GM23338 (cell line): ENCODE measurements around the gene HTR1B. TPM values are rescaled to one million over a fixed set of nuclear protein-coding genes. Genes with fewer than 3 reads are reported as not detected.

Experiments used
- ATAC-seq: fragments of 200-7000 bp; cut with Tn5 transposase; 3 replicates; pipeline ENCODE4 v1.9.1; 2020
- DNase-seq: peaks from one replicate; pipeline ENCODE4 v3.0.0-alpha.2; 2015; ENCODE audit warnings: low spot score
- H2AFZ ChIP-seq: fragments of 200-600 bp; sonication (generic); 2 replicates; pipeline ENCODE4 v1.8.0; 2016; ENCODE audit warnings: antibody characterized with exemption, mild to moderate bottlenecking, moderate library complexity
- H3F3A ChIP-seq: fragments of 200-600 bp; sonication (generic); replicated peaks from 2 replicates; pipeline ENCODE4 v1.8.0; 2017; ENCODE audit warnings: antibody characterized with exemption, mixed run types, low read depth
- H3K27ac ChIP-seq: fragments of 200-600 bp; sonication (generic); 2 replicates; pipeline ENCODE4 v1.6.1; 2016; ENCODE audit warnings: low read depth
- H3K27me3 ChIP-seq: fragments of 200-600 bp; sonication (generic); 2 replicates; pipeline ENCODE4 v1.8.0; 2016; ENCODE audit warnings: mild to moderate bottlenecking, mixed run types, moderate library complexity; ENCODE audit not compliant: insufficient read depth
- H3K36me3 ChIP-seq: fragments of 200-600 bp; sonication (generic); 2 replicates; pipeline ENCODE4 v1.8.0; 2016; ENCODE audit warnings: mild to moderate bottlenecking; ENCODE audit not compliant: insufficient read depth
- H3K4me1 ChIP-seq: fragments of 200-600 bp; sonication (generic); 2 replicates; pipeline ENCODE4 v1.8.0; 2016; ENCODE audit warnings: mild to moderate bottlenecking, moderate library complexity; ENCODE audit not compliant: insufficient read depth
- H3K4me2 ChIP-seq: fragments of 200-600 bp; sonication (generic); 2 replicates; pipeline ENCODE4 v1.7.1; 2017; ENCODE audit warnings: mixed run types
- H3K4me3 ChIP-seq: fragments of 200-600 bp; sonication (generic); 2 replicates; pipeline ENCODE4 v1.6.1; 2016; ENCODE audit warnings: mixed run types
- H3K79me2 ChIP-seq: fragments of 200-600 bp; sonication (generic); replicated peaks from 2 replicates; pipeline ENCODE4 v1.8.0; 2017; ENCODE audit warnings: mild to moderate bottlenecking; ENCODE audit not compliant: insufficient read depth
- H3K9me2 ChIP-seq: fragments of 200-600 bp; sonication (generic); 2 replicates; pipeline ENCODE4 v1.8.0; 2017; ENCODE audit not compliant: insufficient read depth
- H4K20me1 ChIP-seq: fragments of 200-600 bp; sonication (generic); replicated peaks from 2 replicates; pipeline ENCODE4 v1.8.0; 2017; ENCODE audit warnings: mild to moderate bottlenecking; ENCODE audit not compliant: insufficient read depth
- H3K27ac Mint-ChIP-seq: 2 replicates; pipeline ENCODE4 v1.8.0; 2020; ENCODE audit warnings: inconsistent platforms, mild to moderate bottlenecking, moderate library complexity, mixed read lengths
- H3K27me3 Mint-ChIP-seq: 3 replicates; pipeline ENCODE4 v1.8.0; 2022; ENCODE audit warnings: low read depth, mild to moderate bottlenecking, moderate library complexity, mixed read lengths, inconsistent platforms; ENCODE audit not compliant: insufficient read depth, poor library complexity
- H3K36me3 Mint-ChIP-seq: 3 replicates; pipeline ENCODE4 v1.8.0; 2021; ENCODE audit warnings: low read depth, mild to moderate bottlenecking, inconsistent platforms, moderate library complexity, mixed read lengths
- H3K4me1 Mint-ChIP-seq: 3 replicates; pipeline ENCODE4 v1.8.0; 2020; ENCODE audit warnings: mild to moderate bottlenecking, inconsistent platforms, mixed read lengths
- H3K4me3 Mint-ChIP-seq: 3 replicates; pipeline ENCODE4 v1.8.0; 2021; ENCODE audit warnings: moderate library complexity, mild to moderate bottlenecking, inconsistent platforms, mixed read lengths
- H3K9me3 Mint-ChIP-seq: 3 replicates; pipeline ENCODE4 v1.8.0; 2020; ENCODE audit warnings: moderate library complexity, mild to moderate bottlenecking, inconsistent platforms, mixed read lengths
- CREB1 ChIP-seq: fragments of 250-450 bp; sonication (Bioruptor Pico); IDR thresholded peaks from 2 replicates; pipeline ENCODE4 v1.5.0; 2020; ENCODE audit warnings: low read depth, mild to moderate bottlenecking, moderate library complexity
- EZH2phosphoT487 ChIP-seq: fragments of 200-600 bp; sonication (generic); IDR thresholded peaks from one replicate; pipeline ENCODE4 v1.8.1; 2018; ENCODE audit warnings: antibody characterized with exemption; ENCODE audit not compliant: unreplicated experiment
- JUNB ChIP-seq: IDR thresholded peaks from one replicate; pipeline ENCODE4 v1.6.1; 2016; ENCODE audit warnings: antibody characterized with exemption; ENCODE audit not compliant: unreplicated experiment
- NANOG ChIP-seq: IDR thresholded peaks from 2 replicates; pipeline ENCODE4 v1.6.1; 2016; ENCODE audit warnings: antibody characterized with exemption, borderline replicate concordance
- POLR2AphosphoS5 ChIP-seq: IDR thresholded peaks from 2 replicates; pipeline ENCODE4 v1.6.1; 2016; ENCODE audit warnings: antibody characterized with exemption, low read depth
- STAT1 ChIP-seq: IDR thresholded peaks from one replicate; pipeline ENCODE4 v1.6.1; 2016; ENCODE audit warnings: antibody characterized with exemption; ENCODE audit not compliant: unreplicated experiment
- ZNF114 ChIP-seq: fragments of 250-450 bp; sonication (Bioruptor Pico); IDR thresholded peaks from 2 replicates; pipeline ENCODE4 v1.5.0; 2020; ENCODE audit warnings: mild to moderate bottlenecking, moderate library complexity
- polyA plus RNA-seq: library from polyadenylated mRNA; unstranded; fragments of >200 nt; fragmentation: Nextera tagmentation; extraction: Ambion mirVana; gene quantifications from 2 replicates; pipeline ENCODE4 v1.2.1, GENCODE V29; 2016
- total RNA-seq: library from RNA; depleted of rRNA; stranded (reverse); fragments of >200 nt; shearing (Covaris generic); gene quantifications from 2 replicates; pipeline ENCODE4 v1.2.3, GENCODE V29; 2014
- TF ChIP-seq, protein P1 (sequence below): fragments of 250-450 bp; sonication (Bioruptor Pico); IDR thresholded peaks from 2 replicates; pipeline ENCODE4 v1.5.0; 2020; ENCODE audit warnings: mild to moderate bottlenecking, moderate library complexity
- TF ChIP-seq, protein P2 (sequence below): IDR thresholded peaks from 2 replicates; pipeline ENCODE4 v1.6.1; 2016; ENCODE audit warnings: antibody characterized with exemption
- TF ChIP-seq, protein P3 (sequence below), 2 experiments: fragments of 200-600 bp in 1 of 2; sonication (generic) in 1 of 2; conservative IDR thresholded peaks; 2 replicates each; pipeline versions ENCODE4 v1.5.1 to v1.6.1; 2016 to 2017; ENCODE audit warnings: antibody characterized with exemption in 2 of 2, low read depth in 2 of 2, mild to moderate bottlenecking in 2 of 2, moderate library complexity in 1 of 2

Gene HTR1B
- total and polyA plus RNA-seq, 2 experiments from 2014 or later = 0.19 to 0.21 TPM

DNA sequence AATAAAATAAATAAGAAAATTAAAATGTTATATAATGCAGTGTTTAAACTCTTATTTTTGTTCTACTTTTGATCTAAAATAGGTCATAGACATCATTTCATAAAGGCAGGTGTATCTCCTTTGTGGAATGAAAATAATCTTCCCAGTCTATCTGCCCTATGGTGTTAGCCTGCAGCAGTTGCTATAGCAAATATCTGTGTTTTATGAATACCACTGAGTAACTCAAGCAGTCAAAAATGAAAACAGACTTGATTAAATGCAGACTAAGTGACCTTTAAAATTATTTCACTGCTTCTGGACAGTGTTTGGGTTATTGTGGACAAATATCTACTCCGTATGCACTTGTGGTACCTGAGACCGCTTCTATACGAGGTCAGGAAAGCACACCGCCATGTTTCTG is 11.8 kb downstream of the HTR1B start (continued):
- TF ChIP-seq, protein P1, sequence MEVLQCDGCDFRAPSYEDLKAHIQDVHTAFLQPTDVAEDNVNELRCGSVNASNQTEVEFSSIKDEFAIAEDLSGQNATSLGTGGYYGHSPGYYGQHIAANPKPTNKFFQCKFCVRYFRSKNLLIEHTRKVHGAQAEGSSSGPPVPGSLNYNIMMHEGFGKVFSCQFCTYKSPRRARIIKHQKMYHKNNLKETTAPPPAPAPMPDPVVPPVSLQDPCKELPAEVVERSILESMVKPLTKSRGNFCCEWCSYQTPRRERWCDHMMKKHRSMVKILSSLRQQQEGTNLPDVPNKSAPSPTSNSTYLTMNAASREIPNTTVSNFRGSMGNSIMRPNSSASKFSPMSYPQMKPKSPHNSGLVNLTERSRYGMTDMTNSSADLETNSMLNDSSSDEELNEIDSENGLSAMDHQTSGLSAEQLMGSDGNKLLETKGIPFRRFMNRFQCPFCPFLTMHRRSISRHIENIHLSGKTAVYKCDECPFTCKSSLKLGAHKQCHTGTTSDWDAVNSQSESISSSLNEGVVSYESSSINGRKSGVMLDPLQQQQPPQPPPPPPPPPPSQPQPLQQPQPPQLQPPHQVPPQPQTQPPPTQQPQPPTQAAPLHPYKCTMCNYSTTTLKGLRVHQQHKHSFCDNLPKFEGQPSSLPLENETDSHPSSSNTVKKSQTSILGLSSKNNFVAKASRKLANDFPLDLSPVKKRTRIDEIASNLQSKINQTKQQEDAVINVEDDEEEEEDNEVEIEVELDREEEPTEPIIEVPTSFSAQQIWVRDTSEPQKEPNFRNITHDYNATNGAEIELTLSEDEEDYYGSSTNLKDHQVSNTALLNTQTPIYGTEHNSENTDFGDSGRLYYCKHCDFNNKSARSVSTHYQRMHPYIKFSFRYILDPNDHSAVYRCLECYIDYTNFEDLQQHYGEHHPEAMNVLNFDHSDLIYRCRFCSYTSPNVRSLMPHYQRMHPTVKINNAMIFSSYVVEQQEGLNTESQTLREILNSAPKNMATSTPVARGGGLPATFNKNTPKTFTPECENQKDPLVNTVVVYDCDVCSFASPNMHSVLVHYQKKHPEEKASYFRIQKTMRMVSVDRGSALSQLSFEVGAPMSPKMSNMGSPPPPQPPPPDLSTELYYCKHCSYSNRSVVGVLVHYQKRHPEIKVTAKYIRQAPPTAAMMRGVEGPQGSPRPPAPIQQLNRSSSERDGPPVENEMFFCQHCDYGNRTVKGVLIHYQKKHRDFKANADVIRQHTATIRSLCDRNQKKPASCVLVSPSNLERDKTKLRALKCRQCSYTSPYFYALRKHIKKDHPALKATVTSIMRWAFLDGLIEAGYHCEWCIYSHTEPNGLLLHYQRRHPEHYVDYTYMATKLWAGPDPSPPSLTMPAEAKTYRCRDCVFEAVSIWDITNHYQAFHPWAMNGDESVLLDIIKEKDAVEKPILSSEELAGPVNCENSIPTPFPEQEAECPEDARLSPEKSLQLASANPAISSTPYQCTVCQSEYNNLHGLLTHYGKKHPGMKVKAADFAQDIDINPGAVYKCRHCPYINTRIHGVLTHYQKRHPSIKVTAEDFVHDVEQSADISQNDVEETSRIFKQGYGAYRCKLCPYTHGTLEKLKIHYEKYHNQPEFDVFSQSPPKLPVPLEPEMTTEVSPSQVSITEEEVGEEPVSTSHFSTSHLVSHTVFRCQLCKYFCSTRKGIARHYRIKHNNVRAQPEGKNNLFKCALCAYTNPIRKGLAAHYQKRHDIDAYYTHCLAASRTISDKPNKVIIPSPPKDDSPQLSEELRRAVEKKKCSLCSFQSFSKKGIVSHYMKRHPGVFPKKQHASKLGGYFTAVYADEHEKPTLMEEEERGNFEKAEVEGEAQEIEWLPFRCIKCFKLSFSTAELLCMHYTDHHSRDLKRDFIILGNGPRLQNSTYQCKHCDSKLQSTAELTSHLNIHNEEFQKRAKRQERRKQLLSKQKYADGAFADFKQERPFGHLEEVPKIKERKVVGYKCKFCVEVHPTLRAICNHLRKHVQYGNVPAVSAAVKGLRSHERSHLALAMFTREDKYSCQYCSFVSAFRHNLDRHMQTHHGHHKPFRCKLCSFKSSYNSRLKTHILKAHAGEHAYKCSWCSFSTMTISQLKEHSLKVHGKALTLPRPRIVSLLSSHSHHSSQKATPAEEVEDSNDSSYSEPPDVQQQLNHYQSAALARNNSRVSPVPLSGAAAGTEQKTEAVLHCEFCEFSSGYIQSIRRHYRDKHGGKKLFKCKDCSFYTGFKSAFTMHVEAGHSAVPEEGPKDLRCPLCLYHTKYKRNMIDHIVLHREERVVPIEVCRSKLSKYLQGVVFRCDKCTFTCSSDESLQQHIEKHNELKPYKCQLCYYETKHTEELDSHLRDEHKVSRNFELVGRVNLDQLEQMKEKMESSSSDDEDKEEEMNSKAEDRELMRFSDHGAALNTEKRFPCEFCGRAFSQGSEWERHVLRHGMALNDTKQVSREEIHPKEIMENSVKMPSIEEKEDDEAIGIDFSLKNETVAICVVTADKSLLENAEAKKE (CRISPR knock-in tag) = no peak

DNA sequence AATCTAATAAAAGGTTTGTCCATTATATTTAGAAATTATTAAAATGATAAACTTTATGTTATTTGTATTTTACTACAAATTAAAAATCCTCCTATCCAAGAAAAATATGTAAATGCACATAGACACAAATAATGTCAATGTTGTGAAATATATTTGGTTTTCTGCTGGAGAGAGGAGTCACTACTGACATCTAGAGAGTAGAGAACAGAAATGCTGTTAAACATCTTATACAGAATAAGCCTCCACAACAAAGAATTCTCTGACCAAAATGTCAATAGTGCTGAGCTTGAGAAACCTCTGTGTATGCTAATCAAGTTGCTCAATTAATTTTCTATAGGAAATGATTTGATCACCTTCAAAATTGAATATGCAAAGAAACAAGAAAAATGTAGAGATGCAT is 12.4 kb downstream of the HTR1B start:
- no peaks in the 10 kb centered on the region for H3F3A ChIP-seq
- Mint-ChIP-seq H3K9me3 (no peaks in the 10 kb centered on the region), H3K27ac (no peak overlapping the region), H3K4me1 (peaks cover 30% of the 10 kb centered on the region), H3K27me3 (no peaks in the 10 kb centered on the region), H3K36me3 (no peaks in the 10 kb centered on the region), H3K4me3 (no peak overlapping the region)
- no peaks in the 10 kb centered on the region for H3K27me3 ChIP-seq
- H3K79me2 ChIP-seq = no peaks in the 10 kb centered on the region
- H3K27ac ChIP-seq = no peak overlapping the region
- no peaks in the 10 kb centered on the region for H3K36me3 ChIP-seq
- ATAC-seq (no peak), DNase-seq (no peak)
- H2AFZ ChIP-seq = no peak overlapping the region
- H3K4me3 ChIP-seq = no peak overlapping the region
- H3K9me2 ChIP-seq = no peaks in the 10 kb centered on the region
- H4K20me1 ChIP-seq = no peaks in the 10 kb centered on the region
- H3K4me2 ChIP-seq = no peak overlapping the region
- TF ChIP-seq STAT1 (no peak), JUNB (no peak), POLR2AphosphoS5 (no peak), EZH2phosphoT487 (no peak), NANOG (no peak), ZNF114 (CRISPR knock-in tag) (no peak), CREB1 (CRISPR knock-in tag) (no peak)
- TF ChIP-seq, protein P2, sequence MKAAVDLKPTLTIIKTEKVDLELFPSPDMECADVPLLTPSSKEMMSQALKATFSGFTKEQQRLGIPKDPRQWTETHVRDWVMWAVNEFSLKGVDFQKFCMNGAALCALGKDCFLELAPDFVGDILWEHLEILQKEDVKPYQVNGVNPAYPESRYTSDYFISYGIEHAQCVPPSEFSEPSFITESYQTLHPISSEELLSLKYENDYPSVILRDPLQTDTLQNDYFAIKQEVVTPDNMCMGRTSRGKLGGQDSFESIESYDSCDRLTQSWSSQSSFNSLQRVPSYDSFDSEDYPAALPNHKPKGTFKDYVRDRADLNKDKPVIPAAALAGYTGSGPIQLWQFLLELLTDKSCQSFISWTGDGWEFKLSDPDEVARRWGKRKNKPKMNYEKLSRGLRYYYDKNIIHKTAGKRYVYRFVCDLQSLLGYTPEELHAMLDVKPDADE = no peak
- TF ChIP-seq, protein P3, sequence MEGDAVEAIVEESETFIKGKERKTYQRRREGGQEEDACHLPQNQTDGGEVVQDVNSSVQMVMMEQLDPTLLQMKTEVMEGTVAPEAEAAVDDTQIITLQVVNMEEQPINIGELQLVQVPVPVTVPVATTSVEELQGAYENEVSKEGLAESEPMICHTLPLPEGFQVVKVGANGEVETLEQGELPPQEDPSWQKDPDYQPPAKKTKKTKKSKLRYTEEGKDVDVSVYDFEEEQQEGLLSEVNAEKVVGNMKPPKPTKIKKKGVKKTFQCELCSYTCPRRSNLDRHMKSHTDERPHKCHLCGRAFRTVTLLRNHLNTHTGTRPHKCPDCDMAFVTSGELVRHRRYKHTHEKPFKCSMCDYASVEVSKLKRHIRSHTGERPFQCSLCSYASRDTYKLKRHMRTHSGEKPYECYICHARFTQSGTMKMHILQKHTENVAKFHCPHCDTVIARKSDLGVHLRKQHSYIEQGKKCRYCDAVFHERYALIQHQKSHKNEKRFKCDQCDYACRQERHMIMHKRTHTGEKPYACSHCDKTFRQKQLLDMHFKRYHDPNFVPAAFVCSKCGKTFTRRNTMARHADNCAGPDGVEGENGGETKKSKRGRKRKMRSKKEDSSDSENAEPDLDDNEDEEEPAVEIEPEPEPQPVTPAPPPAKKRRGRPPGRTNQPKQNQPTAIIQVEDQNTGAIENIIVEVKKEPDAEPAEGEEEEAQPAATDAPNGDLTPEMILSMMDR (conservative IDR thresholded peaks at IDR 0.05; ENCODE audit: low read depth in 2 of 2) = no peak; a peak in 1 of 4 replicates
- peaks cover 37% of the 10 kb centered on the region for H3K4me1 ChIP-seq
